GM12875 (cell line): ENCODE measurements around the gene TAPBPL.
"Not testable (repeated sequence)": the region's sequence is repeated elsewhere in the genome, so short reads cannot be mapped to it uniquely, and the experiment has no call there.

Experiments
- H3K4me3 ChIP-seq: one replicate; pipeline ENCODE4 v1.5.1; 2011; ENCODE audit warnings: low read depth, low read length, control low read depth
- CTCF ChIP-seq: IDR thresholded peaks from 2 replicates; pipeline ENCODE4 v1.5.1; 2011; ENCODE audit warnings: low read depth, mild to moderate bottlenecking, control low read depth, inconsistent platforms, low read length, moderate library complexity, borderline replicate concordance; ENCODE audit not compliant: insufficient read depth

TAPBPL gene

DNA sequence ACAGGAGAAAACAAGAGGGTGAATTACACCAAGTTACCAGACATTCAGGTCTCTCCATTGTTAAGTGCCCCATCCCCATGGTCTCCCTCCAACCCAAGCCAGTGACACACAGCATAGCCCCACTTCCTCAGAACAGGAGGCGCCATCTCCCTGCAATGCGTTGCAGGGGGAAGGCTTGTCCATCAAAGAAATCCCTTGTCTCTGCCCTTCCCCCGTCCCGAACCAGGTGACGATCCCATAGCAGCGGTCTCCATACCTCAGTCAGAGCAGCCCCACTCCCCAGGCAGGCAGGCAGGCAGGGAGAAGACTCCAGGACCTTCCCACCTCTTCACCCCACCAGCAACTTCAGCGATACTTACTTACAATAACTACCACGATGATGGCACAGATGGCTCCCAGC, 12.7 kb downstream of the TAPBPL start:
- H3K4me3 ChIP-seq, result no peak overlapping the region
- TF ChIP-seq CTCF, result no peak

- H3K4me3 ChIP-seq, result no peak overlapping the region
- TF ChIP-seq CTCF, result peak; percentile 84
Observed at GRCh38 chr12:6465467-6466183, 13.8 kb downstream of the TAPBPL start.

- TF ChIP-seq CTCF, result no peak
- no peak overlapping the region for H3K4me3 ChIP-seq
Observed at GRCh38 chr12:6466184-6466573, 14.3 kb downstream of the TAPBPL start.

DNA sequence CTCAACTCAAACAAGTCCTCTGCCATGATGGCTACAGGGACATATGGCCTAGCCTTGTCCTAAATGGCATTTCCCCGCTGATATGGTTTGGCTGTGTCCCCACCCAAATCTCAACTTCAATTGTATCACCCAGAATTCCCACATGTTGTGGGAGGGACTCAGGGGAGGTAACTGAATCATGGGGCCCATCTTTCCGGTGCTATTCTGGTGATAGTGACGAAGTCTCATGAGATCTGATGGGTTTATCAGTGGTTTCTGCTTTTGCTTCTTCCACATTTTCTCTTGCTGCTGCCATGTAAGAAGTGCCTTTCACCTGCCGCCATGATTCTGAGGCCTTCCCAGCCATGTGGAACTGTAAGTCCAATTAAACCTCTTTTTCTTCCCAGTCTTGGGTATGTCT, 14.9 kb downstream of the TAPBPL start:
- H3K4me3 ChIP-seq, result not testable (repeated sequence)

DNA sequence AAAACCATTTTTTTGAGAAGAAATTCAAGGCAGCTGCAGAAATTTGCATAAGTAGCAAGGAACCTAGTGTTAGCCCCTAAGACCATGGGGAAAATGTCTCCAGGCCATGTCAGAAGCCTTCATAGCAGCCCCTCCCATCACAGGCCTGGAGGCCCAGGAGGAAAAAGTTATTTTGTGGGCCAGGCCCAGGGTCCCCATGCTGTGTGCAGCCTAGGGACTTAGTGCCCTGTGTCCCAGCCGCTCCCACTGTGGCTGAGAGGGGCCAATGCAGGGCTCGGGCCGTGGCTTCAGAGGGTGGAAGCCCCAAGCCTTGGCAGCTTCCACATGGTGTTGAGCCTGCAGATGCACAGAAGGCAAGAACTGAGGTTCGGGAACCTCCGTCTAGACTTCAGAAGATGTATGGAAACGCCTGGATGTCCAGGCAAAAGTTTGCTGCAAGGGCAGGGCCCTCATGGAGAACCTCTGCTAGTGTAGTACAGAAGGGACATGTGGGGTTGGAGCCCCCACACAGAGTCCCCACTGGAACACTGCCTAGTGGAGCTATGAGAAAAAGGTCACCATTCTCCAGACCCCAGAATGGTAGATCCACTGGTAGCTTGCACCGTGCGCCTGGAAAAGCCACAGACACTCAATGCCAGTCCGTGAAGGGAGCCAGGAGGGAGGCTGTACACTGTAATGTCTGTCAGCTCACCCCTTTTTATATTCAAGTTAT, 15.9 kb downstream of the TAPBPL start:
- not testable (repeated sequence) for H3K4me3 ChIP-seq

DNA sequence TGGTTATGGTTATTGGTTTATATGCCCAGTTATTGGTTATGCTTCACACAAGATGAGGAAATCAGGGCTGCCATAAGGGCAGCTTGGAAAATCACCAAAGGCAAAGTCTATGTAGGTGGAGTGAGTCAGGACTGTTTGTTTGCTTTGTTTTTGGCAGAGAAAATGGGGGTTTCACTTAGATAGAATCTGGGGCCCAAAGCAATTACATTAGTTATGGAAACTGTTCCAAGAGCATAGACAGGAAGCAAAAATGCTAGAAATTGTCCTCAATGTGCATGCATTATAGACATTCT, 16.4 kb downstream of the TAPBPL start:
- TF ChIP-seq CTCF, result no peak
- H3K4me3 ChIP-seq, result no peak overlapping the region

GRCh38 chr12:6469092-6469491, 17.2 kb downstream of the TAPBPL start:
- TF ChIP-seq CTCF, result no peak
- no peak overlapping the region for H3K4me3 ChIP-seq

GRCh38 chr12:6469609-6470374, 17.9 kb downstream of the TAPBPL start:
- no peak for TF ChIP-seq CTCF

More at GRCh38 chr12:6469609-6470374, 17.9 kb downstream of the TAPBPL start:
- H3K4me3 ChIP-seq, result peak overlapping the region; percentile 78
